Measurements from ENCODE around the gene SERPINB6.
"Not testable (repeated sequence)": the region's sequence is repeated elsewhere in the genome, so short reads cannot be mapped to it uniquely, and the experiment has no call there.

The SERPINB6 gene

DNA sequence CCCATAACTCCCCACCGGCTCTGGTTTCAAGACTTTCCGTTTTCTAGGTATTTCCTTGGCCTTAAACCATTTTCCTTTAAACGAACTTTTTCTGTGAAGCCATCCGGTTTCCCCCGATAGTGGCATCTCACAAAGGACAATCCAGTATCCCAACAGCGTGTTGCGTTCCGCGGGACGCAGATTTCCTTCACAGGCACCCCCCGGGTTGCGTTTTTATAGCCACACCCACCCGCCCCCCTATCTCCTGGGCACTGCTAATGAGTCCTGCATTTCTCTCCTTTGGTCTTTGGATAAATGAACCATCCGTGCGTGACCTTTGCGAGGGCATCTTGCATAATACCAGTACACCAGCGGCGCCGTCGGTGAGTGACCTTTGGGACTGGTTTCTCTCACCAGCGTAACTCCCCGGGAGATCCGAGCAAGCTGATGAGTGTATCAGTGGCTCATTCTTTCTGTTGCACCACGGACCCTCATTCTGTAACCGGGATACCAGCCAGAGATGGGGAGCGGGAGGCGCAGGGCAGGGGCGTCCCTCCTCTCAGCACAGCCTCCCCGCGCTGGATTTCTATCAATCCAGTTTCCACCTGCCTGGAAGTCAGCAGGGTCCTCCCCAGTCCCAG lies 27.7 kb upstream of the SERPINB6 start:
- DNase-seq, result peak; percentile 17

DNA sequence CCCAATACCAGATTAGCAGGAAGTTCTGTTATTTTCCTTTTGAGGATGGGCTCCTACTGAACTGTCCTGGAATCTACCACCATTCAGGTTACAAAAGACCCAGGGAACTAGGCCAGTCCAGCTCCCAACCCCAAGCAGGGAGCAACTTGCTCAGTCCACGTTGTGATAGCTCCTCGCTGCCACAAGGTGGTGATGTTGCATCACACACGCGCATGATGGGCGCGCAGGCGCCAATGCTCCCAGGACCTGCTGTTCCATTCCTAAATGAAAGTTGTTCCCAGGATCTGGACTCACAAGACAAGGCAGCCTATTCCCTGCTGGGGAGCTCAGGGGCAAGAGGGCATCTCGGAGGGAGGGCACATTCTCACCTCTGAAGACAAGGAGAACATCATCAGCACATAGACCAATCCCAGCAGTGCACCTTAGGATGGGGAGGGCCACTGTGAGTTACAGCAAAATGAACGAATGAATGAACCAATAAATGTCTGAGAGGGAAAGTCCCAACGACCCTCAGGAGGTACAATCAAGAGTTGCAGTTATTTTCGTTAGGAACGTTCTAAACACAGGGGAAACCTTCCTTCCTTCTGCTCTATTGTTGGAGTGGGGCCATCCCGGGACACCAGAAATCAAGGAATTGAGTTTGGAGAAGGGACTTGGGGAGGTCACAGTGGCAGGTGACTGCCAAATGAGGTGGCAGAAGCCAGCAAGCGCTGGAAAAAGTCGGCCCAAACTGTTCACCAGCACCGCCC lies 27.1 kb upstream of the SERPINB6 start:
- DNase-seq, result not testable (repeated sequence)

DNA sequence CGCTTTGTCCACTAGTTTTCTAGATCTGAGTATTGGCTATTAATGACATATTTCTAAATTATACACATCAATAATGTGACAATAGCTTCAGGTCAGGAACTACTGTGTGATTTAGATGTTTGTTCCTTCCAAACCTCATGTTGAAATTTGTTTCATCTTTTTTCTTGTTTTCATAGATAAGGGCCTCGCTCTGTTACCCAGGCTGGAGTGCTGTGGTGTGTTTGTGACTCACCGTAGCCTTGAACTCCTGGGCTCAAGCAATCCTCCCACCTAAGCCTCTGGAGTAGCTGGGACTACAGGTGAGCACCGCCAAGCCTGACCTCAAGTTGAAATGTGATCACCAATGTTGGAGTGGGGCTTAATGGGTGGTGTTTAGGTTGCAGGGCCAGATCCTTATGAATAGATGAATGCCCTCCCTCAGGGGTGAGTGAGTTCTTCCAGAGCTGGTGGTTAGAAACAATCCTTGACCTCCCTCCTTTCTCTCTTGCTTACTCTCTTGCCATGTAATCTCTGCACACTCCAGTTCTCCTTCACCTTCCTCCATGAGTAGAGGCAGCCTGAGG lies 22.5 kb upstream of the SERPINB6 start:
- no peak for DNase-seq

DNA sequence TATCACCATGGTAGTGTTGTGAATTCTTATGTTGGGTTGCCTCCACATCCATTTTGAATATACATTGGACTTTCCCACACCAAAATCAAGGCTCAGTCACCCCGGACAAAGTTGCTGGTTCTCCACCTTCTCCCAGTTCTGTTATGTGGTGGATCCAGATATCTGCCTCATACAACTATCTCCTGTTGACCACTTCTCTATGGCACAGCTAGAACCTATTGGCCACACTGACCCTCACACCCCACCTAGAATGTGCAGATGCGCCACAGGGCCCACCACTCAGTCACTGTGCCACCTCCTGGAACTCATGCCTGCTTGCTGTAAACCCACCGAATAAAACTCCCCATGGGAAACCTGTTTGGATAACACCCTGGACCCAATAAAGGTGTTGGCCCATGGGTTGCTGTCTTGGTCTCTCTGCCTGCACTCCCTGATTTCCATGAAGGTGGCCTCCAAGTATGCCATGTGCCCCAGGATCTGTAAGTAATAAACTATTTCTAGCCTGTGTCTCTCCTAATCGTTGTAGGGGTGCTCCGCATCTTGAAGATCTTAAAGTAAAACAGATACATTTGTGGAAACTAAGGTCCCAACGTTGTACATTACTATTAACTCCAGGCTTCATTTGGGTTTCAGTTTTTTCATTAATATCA lies 21.1 kb upstream of the SERPINB6 start:
- no peak for DNase-seq

DNA sequence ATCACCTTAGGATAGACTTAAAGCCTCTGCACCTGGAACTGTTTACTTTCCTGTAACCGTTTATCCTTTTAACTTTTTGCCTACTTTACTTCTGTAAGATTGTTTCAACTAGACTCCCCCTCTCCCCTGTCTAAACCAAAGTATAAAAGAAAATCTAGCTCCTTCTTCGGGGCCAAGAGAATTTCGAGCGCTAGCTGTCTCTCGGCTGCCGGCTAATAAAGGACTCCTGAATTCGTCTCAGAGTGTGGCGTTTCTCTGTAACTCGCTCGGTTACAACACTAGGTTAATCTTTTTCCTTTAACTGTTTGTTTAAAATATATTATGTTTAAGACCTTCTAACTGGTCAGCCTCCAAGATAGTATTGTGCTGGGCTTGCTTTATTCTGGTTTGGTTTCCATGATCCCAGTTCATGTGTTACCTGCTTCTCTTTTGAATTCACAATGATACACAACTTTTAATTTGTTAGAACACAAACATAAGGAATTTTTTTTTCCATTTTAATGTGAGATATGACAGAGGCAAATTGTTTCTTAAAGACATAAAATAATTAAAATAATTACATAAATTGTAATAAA lies 19.7 kb upstream of the SERPINB6 start:
- DNase-seq, result no peak

DNA sequence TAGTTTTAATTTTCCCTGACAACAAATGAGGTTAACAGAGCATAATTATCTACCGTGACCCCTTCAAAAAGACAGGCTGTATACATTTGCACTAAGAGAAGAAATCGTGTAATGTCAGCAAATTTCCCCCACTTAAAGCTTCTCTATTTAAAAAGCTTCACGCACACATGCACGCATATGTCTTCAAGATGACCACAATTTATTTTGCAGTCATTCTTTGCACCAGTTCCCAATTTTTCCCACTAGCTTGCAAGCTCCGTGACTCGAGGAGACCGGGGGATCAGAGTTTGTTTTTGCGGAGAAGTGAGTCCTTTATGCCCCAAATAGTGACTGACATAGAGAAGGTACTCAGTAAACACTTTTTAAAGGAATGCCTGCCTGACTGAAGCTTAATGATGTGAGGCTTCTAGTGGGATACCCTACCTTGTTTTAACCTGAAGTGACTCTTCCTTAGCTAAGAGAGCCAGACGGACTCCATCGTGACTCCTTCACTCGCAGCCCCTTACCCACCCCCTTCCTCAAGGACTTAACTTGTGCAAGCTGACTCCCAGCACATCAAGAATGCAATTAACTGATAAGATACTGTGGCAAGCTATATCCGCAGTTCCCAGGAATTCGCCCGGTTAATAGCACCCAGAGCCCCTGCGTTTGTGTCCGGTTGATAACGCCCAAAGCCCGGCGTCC lies 19.0 kb upstream of the SERPINB6 start:
- DNase-seq, result no peak

DNA sequence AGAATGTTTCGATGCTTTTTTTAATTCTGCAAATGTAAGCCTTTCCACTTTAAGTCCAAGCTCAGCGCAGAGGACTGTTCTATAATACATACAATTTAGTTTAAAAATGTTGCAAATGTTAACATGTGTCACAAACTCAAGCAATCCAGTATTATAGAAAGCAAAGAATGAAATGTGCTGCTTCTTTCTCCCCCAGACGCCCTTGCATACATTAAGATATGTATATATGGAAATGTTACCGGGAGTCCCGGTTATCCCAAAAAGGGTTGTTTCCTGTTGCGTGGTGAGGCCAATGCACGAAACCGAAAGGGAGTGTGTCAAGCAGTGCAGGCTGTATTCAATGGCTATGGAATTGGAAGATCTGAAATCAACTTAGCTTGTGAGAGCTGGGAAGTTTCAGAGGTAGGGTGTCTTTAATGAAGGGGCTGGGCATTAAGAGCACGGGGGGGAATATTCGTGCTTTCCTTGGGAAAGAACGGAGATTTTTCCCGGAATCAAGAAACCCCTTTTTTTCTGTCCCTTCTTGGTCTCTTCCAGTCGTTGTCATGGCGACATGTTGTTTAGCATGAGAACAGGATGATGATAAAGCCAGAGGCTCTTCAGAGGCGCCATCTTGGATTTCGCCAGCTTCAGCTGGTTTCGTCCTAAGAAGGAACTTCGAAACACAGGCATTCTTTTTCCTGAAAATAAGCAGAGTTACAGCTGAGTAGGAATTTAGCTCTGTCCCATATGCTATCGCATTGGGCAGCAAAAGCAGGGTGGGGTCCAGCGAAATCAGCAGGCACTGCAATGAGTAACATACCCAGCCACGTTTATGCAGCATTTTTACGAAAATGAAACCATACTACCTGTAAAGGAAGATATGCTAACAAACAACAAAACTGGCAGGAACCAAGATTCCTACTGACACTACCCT lies 18.2 kb upstream of the SERPINB6 start:
- DNase-seq, result peak; percentile 55

DNA sequence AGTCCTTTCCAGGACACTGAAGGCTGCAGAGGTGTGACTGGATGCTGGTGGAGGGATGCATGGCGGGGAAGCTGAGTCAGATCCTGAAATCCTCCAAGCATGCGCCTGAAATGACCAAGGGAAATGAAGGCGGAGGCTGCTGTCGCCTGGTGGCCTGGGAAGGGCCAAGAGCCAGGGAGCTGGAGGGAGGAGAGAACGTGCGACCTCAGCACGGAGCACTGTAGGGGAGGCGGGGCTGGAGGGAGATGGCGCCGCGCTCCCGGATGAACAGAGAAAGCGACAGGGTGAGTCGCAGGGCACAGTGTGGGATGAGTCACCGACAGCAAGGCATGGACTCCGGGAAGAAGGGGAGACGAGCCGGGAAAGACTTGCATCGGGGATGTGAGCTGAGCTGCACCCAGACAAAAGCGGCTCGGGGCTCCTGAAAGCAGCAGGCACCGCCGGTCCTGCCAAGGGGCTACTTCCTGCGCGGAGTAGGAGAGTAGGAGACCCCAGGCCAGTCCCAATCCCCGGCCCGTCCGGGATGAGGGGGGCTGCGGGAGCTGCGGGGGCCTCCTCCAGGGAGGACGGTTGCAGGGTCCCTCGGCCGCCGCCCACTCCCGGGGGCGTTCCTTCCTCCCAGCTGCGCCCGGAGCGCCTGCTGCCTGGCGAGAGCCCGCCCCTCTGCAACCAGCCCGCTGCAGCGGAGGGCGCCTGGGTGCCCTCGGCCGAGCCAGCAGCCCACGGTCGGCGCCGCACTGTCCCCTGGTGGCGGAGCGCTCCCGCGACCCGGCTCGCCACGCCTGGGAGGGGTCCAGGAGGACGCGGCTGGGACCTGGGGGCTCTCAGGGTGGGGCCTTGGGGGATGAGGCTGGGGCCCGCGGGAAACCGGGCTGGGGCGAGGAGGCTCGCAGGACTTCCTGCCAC lies 17.3 kb upstream of the SERPINB6 start:
- no peak for DNase-seq

DNA sequence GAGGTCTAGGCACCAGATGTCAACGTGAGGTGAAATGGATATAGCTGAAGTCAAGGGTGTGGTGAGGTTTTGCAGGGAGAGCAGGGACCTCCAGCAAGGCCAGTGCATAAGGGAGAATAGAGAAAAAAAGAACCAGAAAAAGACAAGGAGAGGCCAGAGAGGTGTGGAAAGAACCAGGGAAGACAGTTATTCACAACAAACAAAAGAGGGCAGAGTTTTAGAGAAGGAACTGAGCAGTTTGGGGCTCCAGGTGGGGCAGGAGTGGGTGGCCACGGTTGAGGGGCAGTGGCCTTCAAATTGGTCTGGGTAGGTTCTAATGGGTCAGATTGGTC lies 16.7 kb upstream of the SERPINB6 start:
- DNase-seq, result no peak

DNA sequence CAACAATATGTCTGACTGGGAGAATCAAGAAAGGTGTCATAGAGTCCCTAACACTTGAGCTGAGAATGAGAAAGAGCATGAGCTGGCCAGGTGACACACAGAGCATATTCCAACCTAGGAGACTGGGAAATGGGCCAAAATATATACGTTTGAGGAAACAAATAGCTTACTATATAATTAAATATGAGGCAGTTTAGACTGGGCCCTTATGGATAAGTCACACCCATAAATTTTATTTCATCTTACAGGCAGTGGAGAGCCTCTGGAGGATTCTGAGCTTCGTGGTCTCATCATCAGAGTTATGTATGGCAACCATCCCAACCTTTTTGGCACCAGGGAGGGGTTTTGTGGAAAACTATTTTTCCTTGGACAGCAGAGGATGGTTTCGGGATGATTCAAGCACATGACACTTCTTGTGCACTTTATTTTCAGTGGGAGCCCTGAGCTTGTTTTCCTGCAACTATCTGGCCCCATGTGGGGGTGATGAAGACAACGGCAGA lies 15.4 kb upstream of the SERPINB6 start:
- DNase-seq, result no peak

DNA sequence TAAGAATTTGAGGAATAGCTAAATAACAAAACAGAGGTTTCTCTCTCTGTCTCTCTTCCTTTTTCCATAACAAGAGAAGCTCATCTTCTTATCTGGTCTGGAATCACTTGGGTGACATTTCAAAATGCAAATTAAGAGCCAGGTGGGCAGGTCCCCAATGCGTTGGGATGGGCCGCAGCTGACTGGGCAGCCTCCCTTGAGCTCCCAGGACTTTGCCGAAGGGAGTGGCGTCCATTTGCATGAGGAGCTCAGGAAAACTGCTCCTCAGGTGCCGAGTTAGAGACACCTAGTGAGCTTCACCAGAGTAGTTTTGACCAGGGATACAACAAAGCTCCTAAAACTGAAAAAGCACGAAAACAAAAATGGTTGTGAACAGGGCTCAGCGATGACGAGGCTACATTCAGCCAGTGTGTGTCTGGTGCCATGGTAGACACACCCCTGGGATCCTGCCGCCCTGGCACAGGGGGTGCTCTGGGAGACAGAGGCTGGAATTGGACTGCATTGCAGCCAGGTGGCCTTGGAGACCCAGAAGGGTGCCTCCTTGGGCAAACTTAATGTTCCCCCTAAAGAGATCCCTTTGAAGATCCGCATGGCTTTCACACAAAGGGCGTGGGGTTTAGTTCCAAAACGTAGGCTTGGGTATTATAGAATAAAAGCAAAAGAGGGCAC lies 13.5 kb upstream of the SERPINB6 start:
- DNase-seq, result no peak

DNA sequence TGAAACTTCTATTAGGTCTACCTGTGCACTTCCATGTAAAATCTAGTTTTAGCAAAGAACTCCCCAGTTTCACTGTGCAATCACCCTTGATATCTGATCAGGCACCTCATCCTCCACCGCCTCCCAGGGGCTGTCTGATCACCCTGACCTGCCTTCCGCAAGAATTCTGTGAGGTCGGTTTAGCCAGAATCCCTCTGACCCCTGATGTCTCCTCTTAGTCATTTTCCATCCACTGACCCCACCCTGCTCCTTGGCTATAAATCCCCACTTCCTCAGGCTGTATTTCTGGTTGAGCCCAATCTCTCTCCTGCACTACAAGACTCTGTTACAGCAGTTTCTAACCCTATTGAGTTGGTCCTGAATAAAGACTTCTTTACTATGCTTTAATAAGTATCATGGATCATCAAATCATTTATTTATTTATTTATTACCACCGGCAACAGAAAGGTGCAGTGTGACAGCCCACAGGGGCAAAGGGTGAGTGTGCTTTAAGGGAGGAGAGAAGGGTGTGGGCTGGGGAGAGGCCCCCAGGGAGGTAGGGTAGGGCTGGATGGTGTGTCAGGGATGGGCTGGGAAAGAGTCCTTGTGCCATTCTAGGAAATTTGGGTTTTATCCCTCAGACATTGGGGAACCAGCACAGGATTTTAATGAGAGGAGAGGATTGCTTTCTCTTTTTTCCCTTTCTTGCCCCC lies 11.2 kb upstream of the SERPINB6 start:
- no peak for DNase-seq

DNA sequence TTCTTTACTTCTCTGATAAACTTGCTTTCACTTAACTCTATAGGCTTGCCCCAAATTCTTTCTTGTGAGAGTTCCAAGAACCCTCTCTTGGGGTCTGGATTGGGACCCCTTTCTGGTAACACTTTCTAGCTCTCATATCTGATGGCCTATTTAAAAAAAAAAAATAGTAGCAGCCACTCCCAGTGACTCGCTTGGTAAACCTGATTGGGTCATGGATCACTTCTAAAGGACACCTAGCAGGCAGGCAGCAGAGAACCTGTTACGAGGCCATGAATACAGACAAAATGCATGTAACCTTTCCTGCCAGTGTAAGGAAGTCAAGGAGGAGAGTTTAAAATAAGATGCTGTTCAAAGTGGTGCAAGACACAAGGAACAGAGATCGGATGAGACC lies 9.1 kb upstream of the SERPINB6 start:
- no peak for DNase-seq

DNA sequence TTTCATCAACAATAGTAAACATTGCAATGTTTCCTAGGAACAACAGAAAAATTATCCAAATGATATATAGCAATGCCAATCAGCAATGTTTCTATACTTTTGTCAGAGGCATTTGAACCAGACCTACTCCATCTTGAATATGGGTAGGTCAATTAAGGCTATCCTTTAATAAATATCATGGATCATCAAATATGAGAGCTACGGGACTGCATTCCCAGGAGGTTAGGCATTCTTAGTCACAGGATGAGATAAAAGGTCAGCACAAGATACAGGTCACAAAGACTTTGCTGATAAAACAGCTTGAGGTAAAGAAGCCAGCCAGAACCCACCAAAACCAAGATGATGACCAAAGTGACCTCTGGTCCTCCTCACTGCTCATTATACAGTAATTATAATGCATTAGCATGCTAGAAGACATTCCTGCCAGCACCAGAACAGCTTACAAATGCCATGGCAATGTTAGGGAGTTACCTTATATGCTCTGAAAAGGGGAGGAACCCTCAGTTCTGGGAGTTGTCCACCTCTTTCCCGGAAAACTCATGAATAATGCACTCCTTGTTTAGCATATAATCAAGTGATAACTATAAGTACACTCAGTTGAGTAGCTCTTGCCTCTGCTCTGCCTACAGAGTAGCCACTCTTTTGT lies 8.6 kb upstream of the SERPINB6 start:
- no peak for DNase-seq

DNA sequence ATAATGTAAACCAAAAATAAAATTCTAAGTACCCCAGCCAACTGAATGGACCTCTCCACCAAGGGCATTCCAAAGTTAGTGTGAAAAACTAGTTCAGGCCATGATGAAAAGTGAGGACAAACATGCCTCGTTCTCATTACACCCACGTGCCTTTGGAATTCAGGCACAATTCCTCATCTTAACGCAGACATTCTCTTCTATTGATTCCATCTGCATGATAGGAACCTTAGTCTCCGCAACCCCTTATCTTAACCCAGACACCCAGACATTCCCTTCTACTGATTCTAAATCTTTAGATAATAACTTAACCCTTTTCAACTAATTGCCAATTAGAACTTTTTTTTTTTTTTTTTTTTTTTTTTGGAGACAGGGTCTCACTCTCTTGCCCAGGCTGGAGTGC lies 7.6 kb upstream of the SERPINB6 start:
- no peak for DNase-seq

DNA sequence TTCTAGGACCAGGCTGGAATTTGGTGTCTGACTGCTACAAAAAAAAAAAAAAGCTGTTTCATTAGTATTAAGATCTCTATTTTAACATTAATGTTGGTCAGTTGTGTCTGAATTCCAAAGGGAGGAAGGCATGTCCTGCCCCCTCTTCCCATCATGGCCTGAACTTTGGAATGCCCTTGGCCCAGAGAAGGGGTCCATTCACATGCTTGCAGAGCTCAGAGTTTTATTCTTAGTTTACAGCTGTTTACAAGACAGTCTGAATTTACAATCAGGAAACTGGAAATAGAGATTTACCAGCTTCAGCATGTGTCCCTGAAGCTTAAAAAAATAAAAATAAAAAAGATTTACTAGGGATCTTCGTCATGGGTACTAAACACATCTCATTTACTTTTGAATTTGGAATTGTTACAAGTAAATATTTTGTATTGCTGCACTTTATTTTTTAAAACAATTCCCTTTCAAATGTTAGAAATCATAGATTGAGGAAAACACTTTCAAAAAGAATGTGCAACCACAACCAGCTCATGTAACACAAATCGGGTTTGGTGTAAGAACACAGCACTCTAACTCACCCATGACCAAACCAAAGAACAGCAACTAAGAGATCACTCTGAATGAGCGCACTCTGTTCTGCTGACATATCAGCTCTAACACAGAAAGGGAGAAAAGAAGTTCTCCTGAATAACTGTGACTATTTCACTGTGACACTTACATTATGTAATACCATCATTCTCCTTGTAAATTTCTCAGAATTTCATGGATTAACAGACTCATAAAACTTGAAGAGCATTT lies 6.6 kb upstream of the SERPINB6 start:
- DNase-seq, result no peak

DNA sequence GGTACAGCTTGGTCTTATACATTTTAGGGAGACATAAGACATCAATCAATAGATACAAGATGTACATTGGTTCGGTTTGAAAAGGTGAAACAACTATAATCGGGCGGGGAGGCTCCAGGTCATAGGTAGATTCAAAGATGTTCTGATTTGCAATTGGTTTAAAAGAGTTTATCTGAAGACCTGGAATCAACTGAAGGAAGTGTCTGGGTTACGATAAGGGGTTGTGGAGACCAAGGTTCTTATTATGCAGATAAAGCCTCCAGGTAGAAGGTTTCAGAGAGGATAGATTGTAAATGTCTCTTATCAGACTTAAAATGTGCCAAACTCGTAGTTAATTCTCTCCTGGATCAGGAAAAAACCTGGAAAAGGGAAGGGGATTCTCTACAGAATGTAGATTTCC lies 5.9 kb upstream of the SERPINB6 start:
- no peak for DNase-seq

DNA sequence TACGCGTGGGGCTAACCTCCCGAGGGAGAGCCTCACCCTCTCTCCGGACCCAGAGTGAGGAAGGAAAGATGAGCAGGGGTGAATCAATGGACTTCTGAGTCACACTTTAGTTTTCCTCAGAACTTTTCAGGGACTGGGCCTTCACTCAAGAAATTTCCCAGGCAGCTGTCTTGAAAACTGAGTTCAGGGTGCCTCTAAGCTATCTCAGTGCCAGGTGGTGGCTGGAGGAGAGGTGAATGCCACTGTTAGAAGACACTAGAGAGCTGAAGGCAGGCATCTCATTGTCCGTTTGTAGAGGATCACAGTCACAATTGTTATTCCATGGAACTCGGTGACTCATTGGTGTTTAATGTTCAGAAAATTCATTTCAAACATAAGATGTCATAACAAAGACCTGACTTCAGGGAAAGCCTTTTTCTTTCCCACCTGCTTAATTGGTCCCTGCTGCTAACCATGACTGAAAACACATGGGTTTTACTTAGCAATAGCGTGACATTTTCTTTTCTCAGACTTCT lies 5.3 kb upstream of the SERPINB6 start:
- no peak for DNase-seq
